ENCODE measurements around the gene KIF17. TPM values are rescaled to one million over a fixed set of nuclear protein-coding genes. Genes with fewer than 3 reads are reported as not detected.

Gene KIF17
- total RNA-seq, 1 donor from 2014 or later, result 2.2 TPM

DNA sequence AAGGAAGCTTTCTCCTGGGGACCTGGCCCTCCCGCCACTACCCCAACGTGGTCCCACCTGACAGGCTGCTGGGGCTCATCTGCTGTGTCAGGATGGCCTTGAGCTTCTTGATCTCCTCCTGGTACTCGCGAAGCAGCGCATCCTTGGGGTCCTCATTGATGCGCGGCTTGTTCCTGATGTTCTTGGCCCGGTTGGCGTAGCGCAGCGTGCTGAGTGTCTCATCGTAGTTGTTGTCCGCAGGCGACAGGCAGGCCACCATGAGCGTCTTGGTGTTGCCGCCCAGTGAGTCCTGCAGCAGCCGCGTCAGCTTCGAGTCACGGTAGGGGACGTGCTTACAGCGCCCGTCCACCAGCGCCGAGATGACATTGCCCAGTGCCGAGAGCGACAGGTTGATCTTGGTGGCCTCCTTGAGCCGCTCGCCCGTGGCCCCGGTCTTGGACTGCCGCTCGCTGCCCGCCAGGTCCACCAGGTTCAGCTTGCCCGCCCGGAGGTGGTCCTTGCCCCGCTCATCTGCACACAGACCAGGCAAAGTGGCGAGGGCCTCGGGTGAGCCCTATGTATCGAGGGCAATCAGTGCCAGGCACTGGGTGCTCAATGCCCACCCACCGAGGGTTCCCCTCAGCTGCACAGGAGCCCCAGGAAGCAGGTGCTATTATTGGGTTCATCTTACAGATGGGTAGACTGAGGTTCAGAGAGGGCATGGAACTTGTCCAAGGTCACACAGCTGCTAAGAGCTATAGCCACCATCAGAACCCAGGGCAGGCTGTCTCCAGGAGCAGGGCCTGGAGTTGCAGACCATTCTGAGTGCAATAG, 13.2 kb downstream of the KIF17 start:
- Mint-ChIP-seq H3K9me3 (ENCODE audit: unreplicated experiment) (no peaks in the 10 kb centered on the region), H3K27ac (ENCODE audit: unreplicated experiment) (peak overlapping the region; percentile 66), H3K4me3 (ENCODE audit: unreplicated experiment) (no peak overlapping the region), H3K4me1 (ENCODE audit: low read depth, unreplicated experiment) (peaks cover 15% of the 10 kb centered on the region), H3K36me3 (ENCODE audit: low read depth, unreplicated experiment) (peaks cover 6% of the 10 kb centered on the region), H3K27me3 (ENCODE audit: low read depth, unreplicated experiment) (peaks cover 2% of the 10 kb centered on the region)
- FAIRE-seq (no peak), DNase-seq (ENCODE audit: low read depth) (no peak)
- H3K79me2 ChIP-seq (ENCODE audit: insufficient read depth, low read length), result no peaks in the 10 kb centered on the region
- H3K4me3 ChIP-seq (ENCODE audit: insufficient read depth, low read depth, low read length), result no peak overlapping the region
- H3K4me1 ChIP-seq (ENCODE audit: insufficient read depth, low read length), result no peaks in the 10 kb centered on the region
- no peak overlapping the region for H3K4me2 ChIP-seq (ENCODE audit: low read length)
- peaks cover 4% of the 10 kb centered on the region for H3K9me3 ChIP-seq (ENCODE audit: insufficient read depth, low read depth, low read length)
- TF ChIP-seq, protein P1, sequence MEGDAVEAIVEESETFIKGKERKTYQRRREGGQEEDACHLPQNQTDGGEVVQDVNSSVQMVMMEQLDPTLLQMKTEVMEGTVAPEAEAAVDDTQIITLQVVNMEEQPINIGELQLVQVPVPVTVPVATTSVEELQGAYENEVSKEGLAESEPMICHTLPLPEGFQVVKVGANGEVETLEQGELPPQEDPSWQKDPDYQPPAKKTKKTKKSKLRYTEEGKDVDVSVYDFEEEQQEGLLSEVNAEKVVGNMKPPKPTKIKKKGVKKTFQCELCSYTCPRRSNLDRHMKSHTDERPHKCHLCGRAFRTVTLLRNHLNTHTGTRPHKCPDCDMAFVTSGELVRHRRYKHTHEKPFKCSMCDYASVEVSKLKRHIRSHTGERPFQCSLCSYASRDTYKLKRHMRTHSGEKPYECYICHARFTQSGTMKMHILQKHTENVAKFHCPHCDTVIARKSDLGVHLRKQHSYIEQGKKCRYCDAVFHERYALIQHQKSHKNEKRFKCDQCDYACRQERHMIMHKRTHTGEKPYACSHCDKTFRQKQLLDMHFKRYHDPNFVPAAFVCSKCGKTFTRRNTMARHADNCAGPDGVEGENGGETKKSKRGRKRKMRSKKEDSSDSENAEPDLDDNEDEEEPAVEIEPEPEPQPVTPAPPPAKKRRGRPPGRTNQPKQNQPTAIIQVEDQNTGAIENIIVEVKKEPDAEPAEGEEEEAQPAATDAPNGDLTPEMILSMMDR (IDR thresholded peaks at IDR 0.05; ENCODE audit: insufficient read depth, low read depth, low read length), result no peak
- TF ChIP-seq EZH2 (IDR thresholded peaks at IDR 0.05; ENCODE audit: insufficient read depth, low read length), result no peak
- H3K27me3 ChIP-seq (ENCODE audit: insufficient read depth, low read length), result no peaks in the 10 kb centered on the region
- no peaks in the 10 kb centered on the region for H4K20me1 ChIP-seq (ENCODE audit: insufficient read depth, low read length)
- no peak overlapping the region for H2AFZ ChIP-seq (ENCODE audit: low read depth, low read length)
- no peak overlapping the region for H3K9ac ChIP-seq (ENCODE audit: low read length)
- H3K36me3 ChIP-seq (ENCODE audit: insufficient read depth, low read length), result no peaks in the 10 kb centered on the region
- no peak overlapping the region for H3K27ac ChIP-seq (ENCODE audit: low read depth, low read length)

GRCh38 chr1:20703124-20703756, 14.6 kb downstream of the KIF17 start:
- H3K79me2 ChIP-seq (ENCODE audit: insufficient read depth, low read length), result no peaks in the 10 kb centered on the region
- DNase-seq (ENCODE audit: low read depth) (no peak), FAIRE-seq (no peak)
- no peak for TF ChIP-seq EZH2 (IDR thresholded peaks at IDR 0.05; ENCODE audit: insufficient read depth, low read length)
- TF ChIP-seq, protein P1 (IDR thresholded peaks at IDR 0.05; ENCODE audit: insufficient read depth, low read depth, low read length), result no peak
- H2AFZ ChIP-seq (ENCODE audit: low read depth, low read length), result no peak overlapping the region
- peaks cover 3% of the 10 kb centered on the region for H3K9me3 ChIP-seq (ENCODE audit: insufficient read depth, low read depth, low read length)
- H3K4me2 ChIP-seq (ENCODE audit: low read length), result no peak overlapping the region
- Mint-ChIP-seq H3K9me3 (ENCODE audit: unreplicated experiment) (no peaks in the 10 kb centered on the region), H3K27me3 (ENCODE audit: low read depth, unreplicated experiment) (peaks cover 2% of the 10 kb centered on the region), H3K4me3 (ENCODE audit: unreplicated experiment) (no peak overlapping the region), H3K27ac (ENCODE audit: unreplicated experiment) (no peak overlapping the region), H3K36me3 (ENCODE audit: low read depth, unreplicated experiment) (peaks cover 3% of the 10 kb centered on the region), H3K4me1 (ENCODE audit: low read depth, unreplicated experiment) (peaks cover 21% of the 10 kb centered on the region)
- no peak overlapping the region for H3K9ac ChIP-seq (ENCODE audit: low read length)
- H3K27me3 ChIP-seq (ENCODE audit: insufficient read depth, low read length), result no peaks in the 10 kb centered on the region
- no peak overlapping the region for H3K27ac ChIP-seq (ENCODE audit: low read depth, low read length)
- peaks cover 7% of the 10 kb centered on the region for H3K4me1 ChIP-seq (ENCODE audit: insufficient read depth, low read length)
- H3K36me3 ChIP-seq (ENCODE audit: insufficient read depth, low read length), result no peaks in the 10 kb centered on the region
- no peak overlapping the region for H3K4me3 ChIP-seq (ENCODE audit: insufficient read depth, low read depth, low read length)
- no peaks in the 10 kb centered on the region for H4K20me1 ChIP-seq (ENCODE audit: insufficient read depth, low read length)

DNA sequence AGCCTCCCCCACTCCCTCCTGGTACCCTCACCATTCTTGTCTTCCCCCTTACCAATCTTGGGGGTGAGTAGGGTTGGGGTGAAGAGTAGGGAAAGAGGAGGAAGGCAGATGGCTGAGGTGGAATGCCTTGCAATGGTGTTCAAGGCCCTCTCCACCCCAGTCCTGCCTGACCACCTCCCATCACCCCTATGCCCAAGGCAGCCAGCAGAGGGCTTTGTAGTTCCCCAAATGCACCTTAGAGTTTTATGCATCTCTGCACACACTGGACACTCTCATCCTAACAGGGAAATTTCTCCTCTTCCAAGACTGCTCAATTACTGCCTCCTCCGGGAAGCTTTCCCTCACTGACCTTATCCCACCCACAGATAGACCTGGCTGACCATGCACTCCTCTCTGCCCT, 15.4 kb downstream of the KIF17 start:
- Mint-ChIP-seq H3K27me3 (ENCODE audit: low read depth, unreplicated experiment) (peaks cover 2% of the 10 kb centered on the region), H3K4me3 (ENCODE audit: unreplicated experiment) (no peak overlapping the region), H3K4me1 (ENCODE audit: low read depth, unreplicated experiment) (peaks cover 22% of the 10 kb centered on the region), H3K36me3 (ENCODE audit: low read depth, unreplicated experiment) (peaks cover 3% of the 10 kb centered on the region), H3K27ac (ENCODE audit: unreplicated experiment) (no peak overlapping the region), H3K9me3 (ENCODE audit: unreplicated experiment) (no peaks in the 10 kb centered on the region)
- FAIRE-seq (no peak), DNase-seq (ENCODE audit: low read depth) (no peak)
- H4K20me1 ChIP-seq (ENCODE audit: insufficient read depth, low read length), result no peaks in the 10 kb centered on the region
- H3K4me1 ChIP-seq (ENCODE audit: insufficient read depth, low read length), result peaks cover 16% of the 10 kb centered on the region
- H3K36me3 ChIP-seq (ENCODE audit: insufficient read depth, low read length), result no peaks in the 10 kb centered on the region
- H3K4me3 ChIP-seq (ENCODE audit: insufficient read depth, low read depth, low read length), result no peak overlapping the region
- no peaks in the 10 kb centered on the region for H3K9me3 ChIP-seq (ENCODE audit: insufficient read depth, low read depth, low read length)
- H3K9ac ChIP-seq (ENCODE audit: low read length), result no peak overlapping the region
- no peaks in the 10 kb centered on the region for H3K27me3 ChIP-seq (ENCODE audit: insufficient read depth, low read length)
- no peak overlapping the region for H2AFZ ChIP-seq (ENCODE audit: low read depth, low read length)
- H3K27ac ChIP-seq (ENCODE audit: low read depth, low read length), result no peak overlapping the region
- H3K79me2 ChIP-seq (ENCODE audit: insufficient read depth, low read length), result no peaks in the 10 kb centered on the region
- TF ChIP-seq EZH2 (IDR thresholded peaks at IDR 0.05; ENCODE audit: insufficient read depth, low read length), result no peak
- TF ChIP-seq, protein P1 (IDR thresholded peaks at IDR 0.05; ENCODE audit: insufficient read depth, low read depth, low read length), result peak; percentile 13
- no peak overlapping the region for H3K4me2 ChIP-seq (ENCODE audit: low read length)
